ENCODE data around the gene KLHL7.

- TF ChIP-seq CTCF (IDR thresholded peaks at IDR 0.05) (no peak), POLR2A (IDR thresholded peaks at IDR 0.05) (no peak)
Measured at GRCh38 chr7:23072922-23073321, 32.7 kb upstream of the KLHL7 start.
